HL-60/S4 treated with phorbol 12-myristate 13-acetate at 8.2 ng/mL for 4 days and 3 days (cell line): ENCODE data around the gene NDUFB1.

Source experiments
- in situ Hi-C: fragments of 300-500 bp; cut with MboI; formaldehyde crosslinking; loops from 2 replicates; pipeline ENCODE4 v1.15.0; 2022; ENCODE audit warnings: low sequenced_read_pairs

The NDUFB1 gene

DNA sequence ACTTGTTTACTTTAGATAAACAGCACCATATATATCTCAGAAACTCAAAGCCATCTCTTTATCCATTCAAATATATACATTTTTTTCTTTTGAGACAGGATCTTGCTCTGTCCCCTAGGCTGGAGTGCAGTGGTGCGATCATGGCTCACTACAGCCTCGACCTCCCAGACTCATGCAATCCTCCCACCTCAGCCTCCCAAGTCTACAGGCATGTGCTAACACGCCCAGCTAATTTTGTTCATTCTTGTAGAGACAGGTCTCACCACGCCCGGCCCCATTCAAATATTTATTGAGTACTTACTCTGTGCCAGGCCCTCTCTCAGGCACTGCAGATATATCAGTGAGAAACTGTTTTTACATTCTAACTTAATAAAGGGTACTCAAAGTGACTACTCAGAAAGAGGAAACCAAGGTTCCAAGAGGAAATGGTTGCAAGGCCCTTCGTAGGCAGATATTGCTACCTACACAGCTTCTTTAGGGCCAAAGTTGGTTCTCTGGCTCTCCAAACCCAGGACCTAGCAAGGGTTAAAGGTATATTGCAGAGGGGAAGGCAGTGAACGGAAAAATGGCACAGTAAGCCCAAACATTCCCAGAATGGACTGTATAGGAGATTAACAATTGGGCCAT, 18.0 kb downstream of the NDUFB1 start:
- in situ Hi-C loops: no loop called here

DNA sequence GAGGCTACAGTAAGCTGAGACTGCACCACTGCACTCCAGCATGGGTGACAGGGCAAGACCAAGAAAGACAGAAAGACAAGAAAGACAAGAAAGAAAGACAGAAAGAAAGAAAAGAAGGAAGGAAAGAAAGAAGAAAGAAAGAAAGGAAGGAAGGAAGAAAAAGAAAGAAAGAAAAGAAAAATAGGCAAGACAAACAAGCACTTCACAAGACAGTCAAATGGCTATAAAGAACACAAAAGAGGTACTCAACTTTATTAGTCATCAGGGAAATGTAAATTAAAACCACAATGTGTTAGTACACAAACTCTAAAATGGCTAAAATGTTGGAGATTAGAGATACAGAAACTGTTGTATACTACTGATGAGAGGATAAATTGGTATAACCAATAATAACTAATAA, 21.7 kb downstream of the NDUFB1 start:
- in situ Hi-C loops: no loop called here

DNA sequence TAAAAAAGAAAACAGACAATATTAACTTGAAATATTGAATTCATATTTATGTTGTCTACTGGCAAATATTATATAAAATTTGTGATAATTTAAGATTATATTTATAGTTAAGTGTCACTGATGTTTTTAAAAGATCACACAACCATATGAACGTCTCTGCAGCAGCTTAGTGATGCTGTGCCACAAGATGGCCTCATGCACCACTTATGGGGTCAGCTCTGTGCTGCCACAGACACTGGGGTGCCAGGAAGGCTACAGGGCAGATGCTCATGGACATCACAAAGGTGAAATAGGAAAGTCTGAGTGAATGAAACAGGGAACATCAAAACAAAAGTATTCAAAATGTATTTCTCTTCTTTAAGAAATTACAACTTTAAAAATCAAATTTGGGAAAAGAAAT, 28.2 kb downstream of the NDUFB1 start:
- in situ Hi-C loops: no loop called here

DNA sequence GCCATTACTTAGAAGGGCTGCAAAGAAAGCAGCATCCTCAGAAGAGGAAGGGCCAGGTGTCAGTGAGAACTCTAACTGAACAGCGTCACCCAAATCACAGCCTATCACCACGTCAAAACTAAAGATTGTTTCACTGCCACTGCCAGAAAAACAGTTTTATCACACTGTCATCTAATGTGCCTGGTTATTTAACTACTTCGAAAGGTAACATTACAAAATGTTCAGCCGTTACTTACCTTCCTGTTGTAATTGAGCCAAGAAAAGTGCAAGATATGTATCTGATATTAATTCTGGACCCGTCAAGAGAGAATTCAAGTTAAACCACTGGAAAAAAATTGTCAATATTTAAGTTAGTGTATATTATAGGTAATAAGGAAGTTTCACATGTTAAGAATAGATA, 33.0 kb downstream of the NDUFB1 start:
- in situ Hi-C loops: no loop called here

DNA sequence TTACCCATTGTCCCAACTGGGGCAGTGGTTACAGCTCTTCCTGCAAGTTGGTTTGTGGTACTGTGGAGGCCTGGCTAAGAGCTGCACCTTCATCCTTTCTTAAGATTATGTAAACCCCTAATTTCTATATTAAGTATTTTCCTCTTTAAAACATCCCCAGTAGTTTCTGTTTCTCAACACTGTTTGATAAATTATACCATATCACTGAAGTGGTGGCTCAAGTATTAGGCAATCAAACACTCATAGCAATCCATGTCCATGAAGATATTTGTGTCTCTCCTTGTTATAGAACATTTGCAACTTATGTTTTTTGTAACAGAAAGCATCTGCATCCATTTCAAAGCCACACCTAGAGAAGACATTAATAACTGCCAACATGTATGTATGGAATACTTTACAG, 47.0 kb downstream of the NDUFB1 start:
- in situ Hi-C loops: no loop called here
